Glutamatergic neuron (in vitro differentiated cells): Measurements from ENCODE around the gene P4HTM. TPM values are rescaled to one million over a fixed set of nuclear protein-coding genes. Genes with fewer than 3 reads are reported as not detected.

Experiments
- DNase-seq: peaks from one replicate; pipeline ENCODE4 v3.0.0; 2022
- H3K27ac Mint-ChIP-seq: one replicate; pipeline ENCODE4 v1.8.0; 2020; ENCODE audit warnings: mild to moderate bottlenecking, mixed read lengths, inconsistent platforms; ENCODE audit not compliant: unreplicated experiment
- H3K27me3 Mint-ChIP-seq: one replicate; pipeline ENCODE4 v1.8.0; 2020; ENCODE audit warnings: mild to moderate bottlenecking, moderate library complexity, mixed read lengths, inconsistent platforms; ENCODE audit not compliant: unreplicated experiment
- H3K36me3 Mint-ChIP-seq: one replicate; pipeline ENCODE4 v1.8.0; 2020; ENCODE audit warnings: mild to moderate bottlenecking, mixed read lengths, inconsistent platforms; ENCODE audit not compliant: unreplicated experiment
- H3K4me1 Mint-ChIP-seq: one replicate; pipeline ENCODE4 v1.8.0; 2020; ENCODE audit warnings: mild to moderate bottlenecking, low read depth, mixed read lengths, inconsistent platforms; ENCODE audit not compliant: unreplicated experiment
- H3K4me3 Mint-ChIP-seq: one replicate; pipeline ENCODE4 v1.8.0; 2020; ENCODE audit warnings: mild to moderate bottlenecking, mixed read lengths, inconsistent platforms; ENCODE audit not compliant: unreplicated experiment
- H3K9me3 Mint-ChIP-seq: one replicate; pipeline ENCODE4 v1.8.0; 2020; ENCODE audit warnings: mild to moderate bottlenecking, moderate library complexity, mixed read lengths, inconsistent platforms; ENCODE audit not compliant: unreplicated experiment
- total RNA-seq: library from RNA; stranded (reverse); fragmentation: NEBNext Ultra II Directional; extraction: Animal tissue kit (Norgen Biotek cat#: 25700); gene quantifications from one replicate; pipeline ENCODE4 v1.2.1, GENCODE V29; 2021; ENCODE audit not compliant: unreplicated experiment
- TF ChIP-seq, protein P1 (sequence below): fragments of 200-600 bp; sonication (generic); IDR thresholded peaks from one replicate; pipeline ENCODE4 v1.5.0; 2021; ENCODE audit not compliant: partially characterized antibody, unreplicated experiment

Gene P4HTM
- total RNA-seq, 1 donor from 2014 or later: 18.4 TPM

DNA sequence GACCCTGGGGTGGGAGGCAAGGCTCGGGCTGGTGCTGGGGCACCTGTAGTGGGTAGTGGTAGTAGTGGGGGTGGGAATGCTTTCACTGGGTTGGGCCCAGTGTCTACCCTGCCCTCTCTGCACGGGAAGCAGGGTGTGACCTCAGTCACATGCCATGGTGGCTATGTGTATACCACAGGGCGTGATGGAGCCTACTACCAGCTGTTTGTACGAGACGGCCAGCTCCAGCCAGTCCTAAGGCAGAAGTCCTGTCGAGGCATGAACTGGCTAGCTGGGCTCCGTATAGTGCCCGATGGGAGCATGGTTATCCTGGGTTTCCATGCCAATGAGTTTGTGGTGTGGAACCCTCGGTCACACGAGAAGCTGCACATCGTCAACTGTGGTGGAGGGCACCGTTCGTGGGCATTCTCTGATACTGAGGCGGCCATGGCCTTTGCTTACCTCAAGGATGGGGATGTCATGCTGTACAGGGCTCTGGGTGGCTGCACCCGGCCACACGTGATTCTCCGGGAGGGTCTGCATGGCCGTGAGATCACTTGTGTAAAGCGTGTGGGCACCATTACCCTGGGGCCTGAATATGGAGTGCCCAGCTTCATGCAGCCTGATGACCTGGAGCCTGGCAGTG, 23.2 kb downstream of the P4HTM start:
- no peak overlapping the region for H3K4me3 Mint-ChIP-seq
- peaks cover 5% of the 10 kb centered on the region for H3K9me3 Mint-ChIP-seq
- H3K36me3 Mint-ChIP-seq: no peaks in the 10 kb centered on the region
- DNase-seq: no peak
- TF ChIP-seq, protein P1, sequence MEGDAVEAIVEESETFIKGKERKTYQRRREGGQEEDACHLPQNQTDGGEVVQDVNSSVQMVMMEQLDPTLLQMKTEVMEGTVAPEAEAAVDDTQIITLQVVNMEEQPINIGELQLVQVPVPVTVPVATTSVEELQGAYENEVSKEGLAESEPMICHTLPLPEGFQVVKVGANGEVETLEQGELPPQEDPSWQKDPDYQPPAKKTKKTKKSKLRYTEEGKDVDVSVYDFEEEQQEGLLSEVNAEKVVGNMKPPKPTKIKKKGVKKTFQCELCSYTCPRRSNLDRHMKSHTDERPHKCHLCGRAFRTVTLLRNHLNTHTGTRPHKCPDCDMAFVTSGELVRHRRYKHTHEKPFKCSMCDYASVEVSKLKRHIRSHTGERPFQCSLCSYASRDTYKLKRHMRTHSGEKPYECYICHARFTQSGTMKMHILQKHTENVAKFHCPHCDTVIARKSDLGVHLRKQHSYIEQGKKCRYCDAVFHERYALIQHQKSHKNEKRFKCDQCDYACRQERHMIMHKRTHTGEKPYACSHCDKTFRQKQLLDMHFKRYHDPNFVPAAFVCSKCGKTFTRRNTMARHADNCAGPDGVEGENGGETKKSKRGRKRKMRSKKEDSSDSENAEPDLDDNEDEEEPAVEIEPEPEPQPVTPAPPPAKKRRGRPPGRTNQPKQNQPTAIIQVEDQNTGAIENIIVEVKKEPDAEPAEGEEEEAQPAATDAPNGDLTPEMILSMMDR: no peak
- H3K27ac Mint-ChIP-seq: no peak overlapping the region
- peaks cover 3% of the 10 kb centered on the region for H3K4me1 Mint-ChIP-seq
- peaks cover 9% of the 10 kb centered on the region for H3K27me3 Mint-ChIP-seq

DNA sequence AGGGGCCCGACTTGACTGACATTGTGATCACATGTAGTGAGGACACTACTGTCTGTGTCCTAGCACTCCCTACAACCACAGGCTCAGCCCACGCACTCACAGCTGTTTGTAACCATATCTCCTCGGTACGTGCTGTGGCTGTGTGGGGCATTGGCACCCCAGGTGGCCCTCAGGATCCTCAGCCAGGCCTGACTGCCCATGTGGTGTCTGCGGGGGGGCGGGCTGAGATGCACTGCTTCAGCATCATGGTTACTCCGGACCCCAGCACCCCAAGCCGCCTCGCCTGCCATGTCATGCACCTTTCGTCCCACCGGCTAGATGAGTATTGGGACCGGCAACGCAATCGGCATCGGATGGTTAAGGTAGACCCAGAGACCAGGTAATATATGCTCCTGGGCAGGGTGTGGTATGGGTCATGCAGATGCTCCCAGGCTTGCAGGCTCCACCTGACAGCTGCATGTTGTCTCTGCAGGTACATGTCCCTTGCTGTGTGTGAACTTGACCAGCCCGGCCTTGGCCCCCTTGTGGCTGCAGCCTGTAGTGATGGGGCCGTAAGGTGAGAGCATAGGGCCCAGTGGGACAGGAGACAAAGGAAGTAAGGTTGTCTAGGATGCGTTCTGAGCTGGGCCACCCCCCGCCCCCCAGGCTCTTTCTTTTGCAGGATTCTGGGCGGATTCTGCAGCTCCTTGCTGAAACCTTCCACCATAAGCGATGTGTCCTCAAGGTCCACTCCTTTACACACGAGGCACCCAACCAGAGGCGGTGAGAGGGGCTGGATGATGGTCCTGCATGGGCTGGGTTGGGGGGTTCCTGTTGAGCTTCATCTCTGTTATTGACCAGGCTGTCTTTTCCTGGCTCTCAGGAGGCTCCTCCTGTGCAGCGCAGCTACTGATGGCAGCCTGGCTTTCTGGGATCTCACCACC, 24.0 kb downstream of the P4HTM start:
- H3K36me3 Mint-ChIP-seq: no peaks in the 10 kb centered on the region
- no peak overlapping the region for H3K4me3 Mint-ChIP-seq
- TF ChIP-seq, protein P1: peak; percentile 81
- DNase-seq: peak; percentile 71
- peaks cover 11% of the 10 kb centered on the region for H3K27me3 Mint-ChIP-seq
- peaks cover 8% of the 10 kb centered on the region for H3K9me3 Mint-ChIP-seq
- H3K27ac Mint-ChIP-seq: no peak overlapping the region
- H3K4me1 Mint-ChIP-seq: peaks cover 2% of the 10 kb centered on the region

DNA sequence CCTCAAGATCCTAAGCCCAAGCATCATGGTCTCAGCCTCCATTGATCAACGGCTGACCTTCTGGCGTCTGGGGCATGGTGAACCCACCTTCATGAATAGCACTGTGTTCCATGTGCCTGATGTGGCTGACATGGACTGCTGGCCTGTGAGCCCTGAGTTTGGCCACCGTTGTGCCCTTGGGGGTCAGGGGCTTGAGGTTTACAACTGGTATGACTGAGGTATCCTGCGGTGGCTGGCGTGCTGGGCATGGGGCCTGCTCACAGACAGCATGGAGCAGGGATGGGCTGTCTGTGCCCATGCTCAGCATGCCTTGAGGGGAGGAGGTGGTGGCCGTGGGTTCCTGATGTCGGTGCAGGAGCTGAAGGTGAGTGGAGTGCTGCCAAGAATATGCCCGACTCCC, 25.0 kb downstream of the P4HTM start:
- Mint-ChIP-seq H3K27ac (no peak overlapping the region), H3K4me1 (peaks cover 2% of the 10 kb centered on the region)

DNA sequence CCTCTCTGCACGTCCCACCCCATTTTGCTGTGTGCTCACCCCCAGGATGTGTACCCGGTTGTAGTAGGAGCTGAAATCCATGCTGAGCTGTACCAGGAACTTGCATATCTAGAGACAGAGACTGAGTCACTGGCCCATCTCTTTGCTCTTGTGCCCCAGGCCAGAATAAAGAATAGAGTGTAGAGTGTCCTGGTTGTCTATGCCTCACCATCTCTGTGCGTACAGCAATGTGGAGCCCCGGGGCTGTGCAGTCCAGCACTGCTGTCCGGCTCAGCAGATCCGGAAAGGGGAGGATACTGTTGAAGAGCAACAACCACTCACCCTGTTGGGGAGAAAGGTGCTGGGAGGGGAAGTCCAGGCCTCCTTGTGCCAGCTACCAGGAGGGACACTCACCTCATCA, 25.7 kb downstream of the P4HTM start:
- no peaks in the 10 kb centered on the region for H3K36me3 Mint-ChIP-seq
- peaks cover 16% of the 10 kb centered on the region for H3K27me3 Mint-ChIP-seq
- no peak for DNase-seq
- H3K4me3 Mint-ChIP-seq: no peak overlapping the region
- H3K9me3 Mint-ChIP-seq: peaks cover 11% of the 10 kb centered on the region
- TF ChIP-seq, protein P1: no peak
- H3K4me1 Mint-ChIP-seq: peaks cover 2% of the 10 kb centered on the region
- H3K27ac Mint-ChIP-seq: no peak overlapping the region

More for the DNA sequence above, 25.0 kb downstream of the P4HTM start:
- H3K36me3 Mint-ChIP-seq: no peaks in the 10 kb centered on the region
- TF ChIP-seq, protein P1: no peak
- H3K4me3 Mint-ChIP-seq: no peak overlapping the region
- peaks cover 14% of the 10 kb centered on the region for H3K27me3 Mint-ChIP-seq
- no peak for DNase-seq
- H3K9me3 Mint-ChIP-seq: peaks cover 11% of the 10 kb centered on the region
